HG03196 (cell line): ENCODE measurements around the gene TNFAIP2.

ENCODE experiments used
- ATAC-seq: cut with Tn5 transposase; IDR thresholded peaks from one replicate; pipeline ENCODE4 v1.9.1; 2021; ENCODE audit not compliant: unreplicated experiment

Gene TNFAIP2

GRCh38 chr14:103121846-103122584 is 1.2 kb upstream of the TNFAIP2 start:
- no peak for ATAC-seq

- ATAC-seq: no peak
Measured at GRCh38 chr14:103122585-103122946, 695 bp upstream of the TNFAIP2 start.

DNA sequence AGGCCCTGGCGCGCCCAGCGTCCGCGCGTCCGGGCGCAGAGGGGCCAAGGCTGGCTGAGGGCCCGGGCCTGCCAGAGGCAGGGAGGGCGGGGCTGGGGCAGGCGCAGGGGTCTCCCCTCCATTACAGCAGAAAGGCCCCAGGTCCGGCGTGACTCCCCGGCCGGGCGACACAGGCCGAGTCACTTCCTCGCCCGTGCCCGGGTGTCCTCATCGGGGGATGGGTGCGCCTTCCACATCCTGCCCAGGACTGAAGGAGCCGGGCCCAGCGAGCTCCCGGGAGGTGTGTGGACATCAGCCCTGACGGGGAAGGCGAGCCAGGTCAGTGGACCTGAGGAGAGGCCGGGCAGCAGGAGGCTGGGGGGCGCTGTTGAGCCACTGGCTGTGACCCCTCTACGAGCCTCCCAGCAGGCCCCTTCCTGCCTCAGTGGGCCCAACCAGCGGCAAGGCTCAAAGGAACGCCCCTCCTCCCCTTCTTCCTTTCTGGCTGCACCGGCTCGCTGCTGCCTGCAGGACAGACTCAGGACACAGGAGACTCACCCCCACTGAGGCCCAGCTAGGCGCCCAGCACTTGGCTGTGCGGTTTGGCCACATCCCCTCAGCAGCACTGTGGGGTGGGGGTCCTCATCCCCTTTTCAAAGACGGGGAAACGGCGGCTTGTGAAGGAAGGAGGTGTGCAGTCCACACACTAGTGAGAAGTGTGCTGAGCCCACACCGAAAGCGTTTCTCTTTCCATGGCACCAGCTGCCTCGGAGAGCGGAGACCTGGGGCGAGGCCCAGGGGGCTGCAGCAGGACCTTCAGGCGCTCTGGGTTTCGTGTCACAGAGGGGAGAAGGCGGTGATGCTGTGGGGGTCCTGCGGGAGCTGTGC is 606 bp downstream of the TNFAIP2 start:
- no peak for ATAC-seq

GRCh38 chr14:103124501-103125001 is 1.3 kb downstream of the TNFAIP2 start:
- no peak for ATAC-seq

- no peak for ATAC-seq
Measured at GRCh38 chr14:103125098-103126070, 2.1 kb downstream of the TNFAIP2 start.

DNA sequence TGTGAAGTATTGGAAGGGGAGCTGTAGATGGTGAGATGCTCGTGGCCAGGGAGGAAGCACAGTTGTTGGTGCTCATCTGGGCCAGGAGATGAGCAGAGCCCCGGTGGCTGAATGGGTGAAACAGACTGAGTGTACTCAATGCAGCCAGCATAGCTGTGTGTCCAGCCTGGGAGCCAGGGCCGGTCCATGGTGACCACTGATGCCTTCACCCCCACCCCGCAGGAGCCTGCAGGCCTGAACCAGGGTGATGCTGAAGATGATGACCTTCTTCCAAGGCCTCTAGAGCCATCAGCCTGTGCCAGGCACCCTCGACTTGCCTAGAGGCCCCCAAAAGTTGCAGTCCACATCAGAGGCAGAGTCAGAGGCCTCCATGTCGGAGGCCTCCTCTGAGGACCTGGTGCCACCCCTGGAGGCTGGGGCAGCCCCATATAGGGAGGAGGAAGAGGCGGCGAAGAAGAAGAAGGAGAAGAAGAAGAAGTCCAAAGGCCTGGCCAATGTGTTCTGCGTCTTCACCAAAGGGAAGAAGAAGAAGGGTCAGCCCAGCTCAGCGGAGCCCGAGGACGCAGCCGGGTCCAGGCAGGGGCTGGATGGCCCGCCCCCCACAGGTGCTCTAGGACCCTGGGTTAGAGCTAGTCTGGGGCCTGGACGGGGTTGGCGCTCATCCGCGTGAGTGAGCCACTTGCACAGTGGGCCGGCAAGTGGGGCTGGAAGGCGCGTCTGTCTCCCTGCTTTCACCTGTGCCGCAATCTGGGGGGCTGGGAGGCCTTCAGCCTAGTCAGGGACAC is 3.0 kb downstream of the TNFAIP2 start:
- no peak for ATAC-seq

DNA sequence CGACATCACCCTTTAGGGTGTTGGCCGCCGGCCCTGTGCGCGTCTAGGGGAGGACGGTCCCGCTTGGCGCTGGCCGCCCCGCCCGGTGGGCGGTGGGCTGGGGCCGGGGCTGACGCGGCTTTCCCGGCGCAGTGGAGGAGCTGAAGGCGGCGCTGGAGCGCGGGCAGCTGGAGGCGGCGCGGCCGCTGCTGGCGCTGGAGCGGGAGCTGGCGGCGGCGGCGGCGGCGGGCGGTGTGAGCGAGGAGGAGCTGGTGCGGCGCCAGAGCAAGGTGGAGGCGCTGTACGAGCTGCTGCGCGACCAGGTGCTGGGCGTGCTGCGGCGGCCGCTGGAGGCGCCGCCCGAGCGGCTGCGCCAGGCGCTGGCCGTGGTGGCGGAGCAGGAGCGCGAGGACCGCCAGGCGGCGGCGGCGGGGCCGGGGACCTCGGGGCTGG is 3.6 kb downstream of the TNFAIP2 start:
- ATAC-seq: no peak

- ATAC-seq: no peak
Measured at GRCh38 chr14:103127356-103127755, 4.1 kb downstream of the TNFAIP2 start.

- no peak for ATAC-seq
Measured at GRCh38 chr14:103127861-103128598, 4.8 kb downstream of the TNFAIP2 start.

- ATAC-seq: no peak
Measured at GRCh38 chr14:103128631-103129300, 5.5 kb downstream of the TNFAIP2 start.

DNA sequence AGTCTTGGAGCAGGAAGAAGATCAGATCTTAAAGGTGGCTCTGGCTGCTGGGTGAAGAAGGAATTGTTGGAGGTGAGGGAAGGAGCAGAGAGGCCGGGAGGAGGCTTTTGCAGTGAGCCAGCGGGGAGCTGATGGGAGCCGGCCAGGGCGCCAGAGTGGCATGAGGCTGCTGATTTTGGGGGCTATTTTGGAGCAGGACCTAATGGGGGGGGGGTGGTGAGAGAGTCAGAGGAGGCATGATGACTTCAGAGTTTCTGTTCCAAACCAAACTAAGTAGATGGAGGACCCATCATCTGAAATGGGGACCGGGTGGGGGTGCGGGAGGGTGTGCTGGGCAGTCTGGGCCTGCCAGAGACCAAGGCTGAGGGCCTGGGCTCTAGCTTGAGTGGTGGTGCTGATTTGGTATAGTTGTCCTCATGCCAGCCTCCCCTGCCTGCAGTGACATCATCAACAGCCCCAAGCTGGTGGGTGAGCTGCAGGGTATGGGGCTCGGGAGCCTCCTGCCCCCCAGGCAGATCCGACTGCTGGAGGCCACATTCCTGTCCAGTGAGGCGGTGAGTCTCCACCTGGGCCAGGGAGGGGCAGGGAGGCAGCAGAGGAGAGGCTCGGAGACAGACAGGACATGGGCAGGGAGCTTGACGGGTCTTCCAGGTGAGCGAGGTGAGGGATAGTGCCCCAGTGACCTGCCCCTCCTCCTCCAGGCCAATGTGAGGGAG is 6.2 kb downstream of the TNFAIP2 start:
- no peak for ATAC-seq

DNA sequence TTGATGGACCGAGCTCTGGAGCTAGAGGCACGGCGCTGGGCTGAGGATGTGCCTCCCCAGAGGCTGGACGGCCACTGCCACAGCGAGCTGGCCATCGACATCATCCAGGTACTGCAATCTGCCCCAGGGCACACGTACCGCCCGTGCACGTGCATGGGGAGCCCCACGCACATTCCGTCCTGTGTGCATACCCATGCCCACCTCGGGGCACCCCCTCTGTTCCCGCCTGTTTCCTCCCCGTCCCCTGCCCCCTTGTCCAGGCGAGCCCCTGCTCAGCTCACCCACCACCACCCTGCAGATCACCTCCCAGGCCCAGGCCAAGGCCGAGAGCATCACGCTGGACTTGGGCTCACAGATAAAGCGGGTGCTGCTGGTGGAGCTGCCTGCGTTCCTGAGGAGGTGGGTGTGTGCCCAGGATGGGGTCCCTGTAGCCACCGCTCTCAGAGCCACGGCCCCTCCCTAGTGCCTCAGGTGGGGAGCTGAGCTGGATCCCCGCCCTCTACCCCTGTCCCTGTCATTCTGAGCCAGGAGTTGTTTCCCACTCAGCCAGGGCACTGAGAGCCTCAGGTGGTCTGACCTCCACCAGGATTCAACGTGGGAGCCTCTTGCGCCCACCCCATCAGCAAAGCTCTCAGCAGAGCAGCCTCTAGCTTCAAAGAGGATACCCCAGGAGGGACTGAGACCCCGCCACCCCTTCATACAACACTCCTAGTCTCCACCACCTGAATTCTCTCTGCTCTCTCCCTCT is 6.9 kb downstream of the TNFAIP2 start:
- no peak for ATAC-seq

DNA sequence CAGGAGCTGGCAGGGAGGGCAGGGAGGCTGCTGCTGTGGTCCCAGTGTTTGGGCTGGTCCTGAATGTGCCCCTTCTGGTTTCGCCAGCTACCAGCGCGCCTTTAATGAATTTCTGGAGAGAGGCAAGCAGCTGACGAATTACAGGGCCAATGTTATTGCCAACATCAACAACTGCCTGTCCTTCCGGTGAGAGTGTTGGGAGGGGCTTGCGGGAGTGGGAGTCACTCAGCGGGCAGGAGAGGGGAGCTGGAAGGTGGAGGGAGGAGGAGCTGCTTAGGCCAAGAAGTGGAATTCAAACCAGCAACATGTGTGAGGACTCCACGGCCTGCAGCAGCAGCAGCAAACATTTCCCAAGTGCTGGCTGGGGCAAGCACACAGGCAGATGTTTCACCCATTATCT is 7.7 kb downstream of the TNFAIP2 start:
- no peak for ATAC-seq

DNA sequence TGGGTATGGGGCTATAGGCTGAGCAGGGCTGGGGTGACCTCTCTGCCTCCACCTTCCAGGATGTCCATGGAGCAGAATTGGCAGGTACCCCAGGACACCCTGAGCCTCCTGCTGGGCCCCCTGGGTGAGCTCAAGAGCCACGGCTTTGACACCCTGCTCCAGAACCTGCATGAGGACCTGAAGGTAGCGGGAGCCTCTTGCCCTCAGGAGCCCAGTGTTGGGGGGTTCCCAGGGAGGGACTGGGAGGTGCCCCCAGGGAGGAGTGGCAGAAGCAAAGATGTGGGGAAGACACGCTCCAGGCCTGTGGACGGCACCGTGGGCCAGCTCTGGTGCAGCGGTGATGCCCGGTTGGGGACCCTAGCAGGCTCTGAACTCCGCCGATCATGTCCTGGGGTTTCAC is 8.3 kb downstream of the TNFAIP2 start:
- no peak for ATAC-seq

- ATAC-seq: no peak
Measured at GRCh38 chr14:103132381-103133209, 9.3 kb downstream of the TNFAIP2 start.

DNA sequence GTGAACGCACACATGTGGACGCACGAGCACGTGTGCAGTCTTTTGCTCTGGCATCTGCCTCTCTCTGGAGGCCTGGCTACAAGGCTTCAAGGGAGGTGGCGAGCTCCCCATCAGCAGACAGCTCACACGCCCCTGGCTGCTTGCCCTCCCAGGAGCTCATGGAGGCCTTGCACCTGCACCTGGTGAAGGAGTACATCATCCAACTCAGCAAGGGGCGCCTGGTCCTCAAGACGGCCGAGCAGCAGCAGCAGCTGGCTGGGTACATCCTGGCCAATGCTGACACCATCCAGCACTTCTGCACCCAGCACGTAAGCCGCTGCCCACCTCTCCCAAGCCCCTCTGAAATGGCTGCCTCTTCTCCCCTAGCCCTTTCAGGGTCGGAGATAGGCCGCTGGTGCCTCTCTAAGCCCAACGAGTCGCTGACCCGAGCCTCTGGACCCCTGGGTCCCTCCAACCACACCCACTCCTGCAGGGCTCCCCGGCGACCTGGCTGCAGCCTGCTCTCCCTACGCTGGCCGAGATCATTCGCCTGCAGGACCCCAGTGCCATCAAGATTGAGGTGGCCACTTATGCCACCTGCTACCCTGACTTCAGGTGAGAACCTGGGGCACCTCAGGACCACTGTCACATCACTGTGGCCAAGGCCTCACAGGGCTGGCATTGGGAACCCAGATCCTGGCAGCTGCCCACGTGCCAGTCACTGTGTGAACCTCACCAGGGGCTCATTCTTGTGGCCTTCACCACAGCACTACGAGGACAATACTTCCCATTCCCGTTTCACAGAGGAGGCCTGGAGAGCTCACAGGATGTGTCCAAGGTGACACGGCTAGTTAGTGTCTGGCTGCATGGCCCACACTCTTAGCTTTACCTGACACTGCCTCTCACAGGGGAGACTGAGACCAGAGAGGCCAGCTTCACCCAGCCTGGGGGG is 10.2 kb downstream of the TNFAIP2 start:
- ATAC-seq: no peak
